H1 (cell line): Measurements from ENCODE around the gene RABL2B. TPM values are rescaled to one million over a fixed set of nuclear protein-coding genes. Genes with fewer than 3 reads are reported as not detected.

Experiments used
- CTCF ChIA-PET: fragments of 300-600 bp; sonication (Branson Sonifier 250); formaldehyde crosslinking; loops from one replicate; lab custom pipeline; 2021; ENCODE audit not compliant: partially characterized antibody; lab: Charles Lee
- POLR2A ChIA-PET: fragments of 300-600 bp; sonication (Branson Sonifier 250); formaldehyde crosslinking; loops from one replicate; lab custom pipeline; 2021; ENCODE audit warnings: inconsistent platforms; ENCODE audit not compliant: partially characterized antibody; lab: Charles Lee
- DNase-seq, 2 experiments: peaks; one replicate each; pipeline versions ENCODE4 v3.0.0 to v3.0.0-alpha.2; 2010 to 2022; ENCODE audit warnings: low spot score in 2 of 2, low read depth in 1 of 2, mixed read lengths in 1 of 2
- FAIRE-seq: peaks from 2 replicates; lab custom pipeline; 2011; peaks lifted over from hg19 to GRCh38; lab: Jason Lieb, UNC
- H2AFZ ChIP-seq: 2 replicates; pipeline ENCODE4 v1.8.1; 2012; ENCODE audit warnings: low read length, inconsistent platforms
- H2AK5ac ChIP-seq: 2 replicates; pipeline ENCODE4 v1.6.1; 2013; ENCODE audit warnings: low read depth, low read length
- H2BK120ac ChIP-seq: replicated peaks from 2 replicates; pipeline ENCODE3; 2013; ENCODE audit warnings: low read depth, low read length, inconsistent platforms
- H2BK12ac ChIP-seq: 2 replicates; pipeline ENCODE4 v1.6.1; 2013; ENCODE audit warnings: low read depth, low read length
- H2BK15ac ChIP-seq: 2 replicates; pipeline ENCODE4 v1.6.1; 2013; ENCODE audit warnings: low read length
- H2BK20ac ChIP-seq: 2 replicates; pipeline ENCODE4 v1.6.1; 2013; ENCODE audit warnings: low read length
- H2BK5ac ChIP-seq: 2 replicates; pipeline ENCODE4 v1.6.1; 2013; ENCODE audit warnings: low read depth, low read length
- H3K14ac ChIP-seq: 2 replicates; pipeline ENCODE4 v1.6.1; 2013; ENCODE audit warnings: inconsistent platforms; ENCODE audit not compliant: insufficient read length
- H3K18ac ChIP-seq: 2 replicates; pipeline ENCODE4 v1.6.1; 2013; ENCODE audit warnings: low read length; ENCODE audit errors: extremely low read depth
- H3K23ac ChIP-seq: 2 replicates; pipeline ENCODE4 v1.6.1; 2013; ENCODE audit warnings: inconsistent platforms; ENCODE audit not compliant: insufficient read length
- H3K23me2 ChIP-seq: 2 replicates; pipeline ENCODE4 v1.6.1; 2013; ENCODE audit warnings: low read depth, low read length
- H3K27ac ChIP-seq: 2 replicates; pipeline ENCODE4 v1.6.1; 2011; ENCODE audit warnings: low read depth, low read length, inconsistent platforms
- H3K27me3 ChIP-seq, 4 experiments: replicated peaks in 1 of 4; 1 replicate in 1 of 4; 2 replicates in 3 of 4; pipeline versions ENCODE4 v1.6.1 to v1.8.1; 2011 to 2013; ENCODE audit warnings: low read length in 3 of 4, mild to moderate bottlenecking in 3 of 4, inconsistent platforms in 2 of 4, mixed read lengths in 2 of 4, moderate library complexity in 1 of 4; ENCODE audit not compliant: control insufficient read depth in 3 of 4, insufficient read depth in 3 of 4; ENCODE audit errors: extremely low read depth in 1 of 4
- H3K36me3 ChIP-seq, 4 experiments: 2 replicates each; pipeline versions ENCODE4 v1.6.1 to v1.8.1; 2011 to 2013; ENCODE audit warnings: mild to moderate bottlenecking in 4 of 4, low read length in 3 of 4, moderate library complexity in 2 of 4, control low read depth in 1 of 4, inconsistent platforms in 1 of 4; ENCODE audit not compliant: insufficient read depth in 4 of 4, control insufficient read depth in 2 of 4
- H3K4ac ChIP-seq: replicated peaks from 2 replicates; pipeline ENCODE3; 2013; ENCODE audit warnings: low read length, low read depth, mixed read lengths, inconsistent platforms; ENCODE audit not compliant: insufficient read length
- H3K4me1 ChIP-seq, 4 experiments: replicated peaks in 1 of 4; 1 replicate in 1 of 4; 2 replicates in 3 of 4; pipeline versions ENCODE4 v1.6.1 to v1.8.1; 2011 to 2013; ENCODE audit warnings: low read length in 3 of 4, inconsistent platforms in 2 of 4, mixed read lengths in 1 of 4; ENCODE audit not compliant: insufficient read depth in 4 of 4, control insufficient read depth in 3 of 4
- H3K4me2 ChIP-seq, 2 experiments: 2 replicates each; pipeline versions ENCODE4 v1.6.1 to v1.8.1; 2011 to 2013; ENCODE audit warnings: low read depth in 2 of 2, low read length in 2 of 2, control low read depth in 1 of 2, inconsistent platforms in 1 of 2, mild to moderate bottlenecking in 1 of 2; ENCODE audit not compliant: insufficient read depth in 1 of 2
- H3K4me3 ChIP-seq, 4 experiments: fragments of 200-600, 300-600 bp in 1 of 4; sonication (generic), shearing (Covaris generic), sonication (Bioruptor Twin) in 1 of 4; 2 replicates each; pipeline versions ENCODE4 v1.5.1 to v1.8.1; 2011 to 2016; ENCODE audit warnings: low read length in 4 of 4, low read depth in 3 of 4, control low read depth in 2 of 4, inconsistent platforms in 2 of 4, mild to moderate bottlenecking in 2 of 4, mixed read lengths in 1 of 4, moderate library complexity in 1 of 4; ENCODE audit not compliant: insufficient read depth in 2 of 4; ENCODE audit errors: extremely low read depth in 1 of 4
- H3K56ac ChIP-seq: replicated peaks from 2 replicates; pipeline ENCODE3; 2013; ENCODE audit warnings: low read depth, mild to moderate bottlenecking, mixed read lengths, low read length, inconsistent platforms; ENCODE audit not compliant: insufficient read length
- H3K79me1 ChIP-seq: 2 replicates; pipeline ENCODE4 v1.6.1; 2013; ENCODE audit warnings: low read depth, low read length, control low read depth
- H3K79me2 ChIP-seq, 2 experiments: 2 replicates each; pipeline versions ENCODE4 v1.6.1 to v1.8.1; 2012 to 2013; ENCODE audit warnings: low read length in 2 of 2, mild to moderate bottlenecking in 2 of 2, inconsistent platforms in 1 of 2; ENCODE audit not compliant: insufficient read depth in 2 of 2, control insufficient read depth in 1 of 2
- H3K9ac ChIP-seq, 4 experiments: replicated peaks in 1 of 4; 1 replicate in 1 of 4; 2 replicates in 3 of 4; pipeline versions ENCODE4 v1.6.1 to v1.8.1; 2011 to 2013; ENCODE audit warnings: low read depth in 3 of 4, low read length in 3 of 4, control low read depth in 2 of 4, mild to moderate bottlenecking in 2 of 4, moderate library complexity in 2 of 4, inconsistent platforms in 1 of 4; ENCODE audit errors: extremely low read depth in 1 of 4
- H3K9me3 ChIP-seq, 2 experiments: 2 replicates each; pipeline versions ENCODE4 v1.6.1 to v1.8.1; 2012 to 2013; ENCODE audit warnings: mild to moderate bottlenecking in 2 of 2, moderate library complexity in 2 of 2, control low read depth in 1 of 2, inconsistent platforms in 1 of 2, low read depth in 1 of 2, low read length in 1 of 2, mixed read lengths in 1 of 2; ENCODE audit not compliant: insufficient read depth in 2 of 2
- H4K20me1 ChIP-seq, 2 experiments: replicated peaks in 1 of 2; 2 replicates each; pipeline versions ENCODE3 to v1.8.1; 2011 to 2013; ENCODE audit warnings: inconsistent platforms in 2 of 2, low read length in 2 of 2, mild to moderate bottlenecking in 1 of 2; ENCODE audit not compliant: insufficient read depth in 2 of 2, control insufficient read depth in 1 of 2
- H4K5ac ChIP-seq: 2 replicates; pipeline ENCODE4 v1.6.1; 2013; ENCODE audit warnings: low read length, low read depth, mixed read lengths, inconsistent platforms; ENCODE audit not compliant: insufficient read length
- H4K8ac ChIP-seq: 2 replicates; pipeline ENCODE4 v1.8.0; 2013; ENCODE audit warnings: mild to moderate bottlenecking, moderate library complexity, low read length, inconsistent platforms; ENCODE audit not compliant: insufficient read depth; ENCODE audit errors: extremely low read depth
- H4K91ac ChIP-seq: replicated peaks from 2 replicates; pipeline ENCODE3; 2013; ENCODE audit warnings: low read length, mixed read lengths, inconsistent platforms; ENCODE audit not compliant: insufficient read length
- BACH1 ChIP-seq: IDR thresholded peaks from 2 replicates; pipeline ENCODE4 v1.6.1; 2012; ENCODE audit warnings: low read length, improper control_type of control experiment
- EZH2 ChIP-seq: fragments of 200-600 bp; sonication (generic); IDR thresholded peaks from 2 replicates; pipeline ENCODE4 v1.7.1; 2012; ENCODE audit warnings: low read depth, mild to moderate bottlenecking, moderate library complexity, low read length, inconsistent platforms; ENCODE audit not compliant: severe bottlenecking
- KDM5A ChIP-seq: fragments of 200-600 bp; IDR thresholded peaks from 2 replicates; pipeline ENCODE4 v1.7.1; 2012; ENCODE audit warnings: mild to moderate bottlenecking, low read length, inconsistent platforms, mixed read lengths
- SIN3A ChIP-seq, 2 experiments: IDR thresholded peaks in 1 of 2; conservative IDR thresholded peaks in 1 of 2; 2 replicates each; pipeline ENCODE4 v1.6.1; 2011 to 2012; ENCODE audit warnings: low read length in 2 of 2, improper control_type of control experiment in 1 of 2, low read depth in 1 of 2, mild to moderate bottlenecking in 1 of 2
- SUZ12 ChIP-seq: fragments of 200-600 bp; sonication (generic); IDR thresholded peaks from 2 replicates; pipeline ENCODE4 v1.6.1; 2012; ENCODE audit warnings: mild to moderate bottlenecking, inconsistent platforms, low read length, moderate library complexity, mixed read lengths
- WGBS, 2 experiments: shearing (Covaris generic) in 1 of 2; methylation state at CpG; one replicate each; pipeline versions ENCODE4 v1.1.6 to v1.1.7; 2013 to 2015; ENCODE audit warnings: low lambda C conversion rate in 2 of 2, mixed read lengths in 2 of 2, inconsistent platforms in 1 of 2, low coverage in 1 of 2, missing lambda C conversion rate in 1 of 2; ENCODE audit not compliant: insufficient replicate concordance in 2 of 2, insufficient coverage in 1 of 2, insufficient read length in 1 of 2; ENCODE audit errors: extremely low coverage in 1 of 2, missing lambda C conversion rate in 1 of 2; 5-methylcytosine and 5-hydroxymethylcytosine counted together
- polyA plus RNA-seq, 7 experiments: library from polyadenylated mRNA; depleted of rRNA in 3 of 7; stranded (reverse) in 5 of 7; unstranded in 2 of 7; fragments of >200 nt in 5 of 7; fragments of 200-250 nt in 2 of 7; gene quantifications; 1 replicate in 5 of 7; 2 replicates in 1 of 7; 4 replicates in 1 of 7; pipeline versions ENCODE4 v1.2.1 to v1.2.3, GENCODE V29; 2011 to 2013; ENCODE audit warnings: missing spikeins in 2 of 7, mixed read lengths in 2 of 7
- total RNA-seq: library from RNA; stranded (reverse); fragmentation: NEBNext Ultra II Directional; extraction: Animal tissue kit (Norgen Biotek cat#: 25700); gene quantifications from 2 replicates; pipeline ENCODE4 v1.2.1, GENCODE V29; 2021
- TF ChIP-seq, protein P1 (sequence below): IDR thresholded peaks from 2 replicates; pipeline ENCODE4 v1.6.1; 2012; ENCODE audit warnings: low read length, inconsistent platforms

The RABL2B gene
- total and polyA plus RNA-seq, 2 of the 8 experiments (the other 6 are each of a cell fraction or from before 2014, with no cell fraction given) = 16.2 to 26.5 TPM

DNA sequence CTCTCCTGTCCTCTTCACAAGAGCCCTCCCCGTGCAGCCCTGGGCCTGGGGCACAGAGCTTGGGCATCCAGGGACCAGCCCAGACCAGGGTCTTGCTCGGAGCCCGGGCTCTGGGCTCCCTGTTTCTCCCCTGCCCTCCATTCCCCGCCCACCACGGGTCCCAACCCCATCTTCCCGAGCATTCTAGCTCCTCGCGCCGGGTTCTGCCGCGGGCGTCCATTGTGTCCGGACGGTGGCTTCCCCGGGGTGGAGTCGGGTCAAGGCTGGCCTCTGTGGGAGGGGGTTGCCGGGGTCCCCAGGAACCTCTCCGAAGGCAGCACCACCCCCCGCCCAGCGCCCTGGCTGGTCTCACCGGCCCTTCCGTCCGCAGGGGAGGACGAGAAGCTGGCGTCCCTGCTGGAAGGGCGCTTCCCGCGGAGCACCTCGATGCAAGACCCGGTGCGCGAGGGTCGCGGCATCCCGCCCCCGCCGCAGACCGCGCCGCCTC is 63.6 kb downstream of the RABL2B start:
- no peak overlapping the region for H2BK20ac ChIP-seq
- H3K4me3 ChIP-seq = peak overlapping the region in 3 of 4 experiments; percentile 5 to 56 (median 8); a peak in 5 of 8 replicates
- H2AFZ ChIP-seq = no peak overlapping the region
- 20% methylated on average over 16 of the region's 40 CpGs; no CpG with 5 or more reads in 1 of the 2 experiments for WGBS, 2 experiments
- no peak overlapping the region for H4K5ac ChIP-seq
- H2BK120ac ChIP-seq = no peak overlapping the region
- peaks cover 0 to 7% (median 2%) of the 10 kb centered on the region in 4 experiments; a peak in 3 of 8 replicates for H3K36me3 ChIP-seq
- no peak overlapping the region for H2AK5ac ChIP-seq
- no peak overlapping the region for H3K56ac ChIP-seq
- peak; percentile 82 for TF ChIP-seq EZH2
- TF ChIP-seq BACH1 = no peak
- TF ChIP-seq, protein P1, sequence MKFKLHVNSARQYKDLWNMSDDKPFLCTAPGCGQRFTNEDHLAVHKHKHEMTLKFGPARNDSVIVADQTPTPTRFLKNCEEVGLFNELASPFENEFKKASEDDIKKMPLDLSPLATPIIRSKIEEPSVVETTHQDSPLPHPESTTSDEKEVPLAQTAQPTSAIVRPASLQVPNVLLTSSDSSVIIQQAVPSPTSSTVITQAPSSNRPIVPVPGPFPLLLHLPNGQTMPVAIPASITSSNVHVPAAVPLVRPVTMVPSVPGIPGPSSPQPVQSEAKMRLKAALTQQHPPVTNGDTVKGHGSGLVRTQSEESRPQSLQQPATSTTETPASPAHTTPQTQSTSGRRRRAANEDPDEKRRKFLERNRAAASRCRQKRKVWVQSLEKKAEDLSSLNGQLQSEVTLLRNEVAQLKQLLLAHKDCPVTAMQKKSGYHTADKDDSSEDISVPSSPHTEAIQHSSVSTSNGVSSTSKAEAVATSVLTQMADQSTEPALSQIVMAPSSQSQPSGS = no peak
- TF ChIP-seq KDM5A = no peak
- no peak for TF ChIP-seq SIN3A (conservative IDR thresholded peaks at IDR 0.05 in 1 of 2, IDR thresholded peaks at IDR 0.05 in 1 of 2; ENCODE audit: low read depth in 1 of 2, low read length in 2 of 2)
- TF ChIP-seq SUZ12 = peak; percentile 69
- no peak overlapping the region for H3K4ac ChIP-seq
- peak overlapping the region; percentile 10 to 80; a peak in 3 of 4 replicates for H3K4me2 ChIP-seq
- peak overlapping the region; percentile 65; the same call in 1 of the 2 replicates for H4K8ac ChIP-seq
- H3K23me2 ChIP-seq = peaks cover 1% of the 10 kb centered on the region; the same call in 1 of the 2 replicates
- H3K27ac ChIP-seq = no peak overlapping the region
- no peaks in the 10 kb centered on the region for H3K9me3 ChIP-seq
- no peak overlapping the region for H2BK15ac ChIP-seq
- peaks cover 0 to 6% (median 0%) of the 10 kb centered on the region in 4 experiments; a peak in 2 of 7 replicates for H3K4me1 ChIP-seq
- H3K18ac ChIP-seq = no peak overlapping the region; the same call in 1 of the 2 replicates
- H4K91ac ChIP-seq = no peak overlapping the region
- H3K14ac ChIP-seq = no peak overlapping the region
- H3K9ac ChIP-seq = no peak overlapping the region
- no peak overlapping the region for H2BK5ac ChIP-seq
- POLR2A ChIA-PET = interaction anchor here (0.9 to 1.6 kb wide), 2 partner anchors 10 to 78 kb away, joined by 3 to 4 read pairs; no protein-coding TSS in a partner anchor
- peaks cover 31 to 66% (median 51%) of the 10 kb centered on the region in 4 experiments for H3K27me3 ChIP-seq
- CTCF ChIA-PET = interaction anchor here (0.7 to 4.1 kb wide), 5 partner anchors 8 to 136 kb away, joined by 3 to 24 read pairs (median 4); no protein-coding TSS in a partner anchor
- peak in 1 of 2 experiments; percentile 62 for DNase-seq
- H2BK12ac ChIP-seq = no peak overlapping the region
- no peak for FAIRE-seq
- peaks cover 11 to 31% of the 10 kb centered on the region in 2 experiments for H4K20me1 ChIP-seq
- no peaks in the 10 kb centered on the region for H3K79me1 ChIP-seq
- H3K79me2 ChIP-seq = no peaks in the 10 kb centered on the region
- H3K23ac ChIP-seq = no peak overlapping the region
